HL-60 (cell line): ENCODE data around the gene RFX8.
A peak's percentile ranks its signal among the peaks of the same experiment; 100 is the strongest.
"Not testable (repeated sequence)": the region's sequence is repeated elsewhere in the genome, so short reads cannot be mapped to it uniquely, and the experiment has no call there.

Experiments
- DNase-seq, 2 experiments: peaks; one replicate each; pipeline ENCODE4 v3.0.0-alpha.2; 2010 to 2020; ENCODE audit warnings: low read depth in 1 of 2, low spot score in 1 of 2
- H3K27ac ChIP-seq: fragments of 250-450 bp; sonication (Bioruptor Pico); replicated peaks from 2 replicates; pipeline ENCODE4 v1.5.1; 2020; ENCODE audit warnings: mild to moderate bottlenecking, moderate library complexity
- H3K27me3 ChIP-seq: fragments of 250-450 bp; sonication (Bioruptor Pico); 2 replicates; pipeline ENCODE4 v1.5.1; 2021; ENCODE audit warnings: mild to moderate bottlenecking, moderate library complexity; ENCODE audit not compliant: insufficient read depth, poor library complexity, severe bottlenecking
- H3K4me3 ChIP-seq: replicated peaks from 2 replicates; pipeline ENCODE4 v1.5.1; 2011; ENCODE audit warnings: mild to moderate bottlenecking, control low read depth, low read length; ENCODE audit not compliant: insufficient read depth
- CTCF ChIP-seq: IDR thresholded peaks from one replicate; pipeline ENCODE4 v1.5.1; 2011; ENCODE audit warnings: low read length, control low read depth, inconsistent platforms; ENCODE audit not compliant: insufficient read depth
- GABPA ChIP-seq: IDR thresholded peaks from 2 replicates; pipeline ENCODE4 v1.6.1; 2012; ENCODE audit warnings: low read depth
- POLR2AphosphoS5 ChIP-seq: IDR thresholded peaks from 2 replicates; pipeline ENCODE4 v1.6.1; 2012; ENCODE audit warnings: low read depth
- REST ChIP-seq: IDR thresholded peaks from 2 replicates; pipeline ENCODE4 v1.6.1; 2012; ENCODE audit warnings: low read depth; ENCODE audit not compliant: insufficient replicate concordance
- SPI1 ChIP-seq: IDR thresholded peaks from 2 replicates; pipeline ENCODE4 v1.6.1; 2012; ENCODE audit warnings: low read depth, mild to moderate bottlenecking, borderline replicate concordance

Gene RFX8

GRCh38 chr2:101509499-101510284 is 34.8 kb upstream of the RFX8 start:
- Histone ChIP-seq H3K27me3 (no peaks in the 10 kb centered on the region), H3K27ac (peak overlapping the region; percentile 26), H3K4me3 (no peak overlapping the region)
- peak; percentile 39 to 89 for DNase-seq
- TF ChIP-seq SPI1: peak; percentile 97
- no peak for TF ChIP-seq REST

GRCh38 chr2:101508636-101509035 is 33.7 kb upstream of the RFX8 start:
- Histone ChIP-seq H3K4me3 (no peak overlapping the region), H3K27me3 (no peaks in the 10 kb centered on the region), H3K27ac (peak overlapping the region; percentile 12)
- TF ChIP-seq SPI1 (no peak), CTCF (no peak)
- no peak for DNase-seq

- DNase-seq, H3K27me3 ChIP-seq, H3K27ac ChIP-seq: not testable (repeated sequence)
Observed at GRCh38 chr2:101505276-101505675, 30.4 kb upstream of the RFX8 start.

GRCh38 chr2:101504744-101505143 is 29.8 kb upstream of the RFX8 start:
- H3K27me3 ChIP-seq, H3K27ac ChIP-seq, H3K4me3 ChIP-seq, DNase-seq: not testable (repeated sequence)

More at GRCh38 chr2:101505276-101505675, 30.4 kb upstream of the RFX8 start:
- H3K4me3 ChIP-seq: not testable (repeated sequence)

- H3K27ac ChIP-seq: no peak overlapping the region
- no peak overlapping the region for H3K4me3 ChIP-seq
- DNase-seq: no peak
- no peaks in the 10 kb centered on the region for H3K27me3 ChIP-seq
- TF ChIP-seq SPI1 (no peak), POLR2AphosphoS5 (no peak), REST (no peak), GABPA (no peak), CTCF (no peak)
Observed at GRCh38 chr2:101502095-101502494, 27.2 kb upstream of the RFX8 start.
